ENCODE measurements around the gene ZNF862.

The ZNF862 gene

GRCh38 chr7:149843566-149843965 is 5.4 kb downstream of the ZNF862 start:
- no peak for TF ChIP-seq CTCF (conservative IDR thresholded peaks at IDR 0.05)
- no peak for TF ChIP-seq ZFX (IDR thresholded peaks at IDR 0.05)
- no peak overlapping the region for H3K27ac ChIP-seq

- TF ChIP-seq ZFX (IDR thresholded peaks at IDR 0.05): no peak
- no peak for TF ChIP-seq CTCF (conservative IDR thresholded peaks at IDR 0.05)
These were observed 6.3 kb downstream of the ZNF862 start for GRCh38 chr7:149844445-149844844.

GRCh38 chr7:149845257-149845980 is 7.2 kb downstream of the ZNF862 start:
- no peak for TF ChIP-seq ZFX (IDR thresholded peaks at IDR 0.05)
- TF ChIP-seq CTCF (conservative IDR thresholded peaks at IDR 0.05): no peak
- no peak overlapping the region for H3K27ac ChIP-seq

More at GRCh38 chr7:149844445-149844844, 6.3 kb downstream of the ZNF862 start:
- H3K27ac ChIP-seq: no peak overlapping the region

GRCh38 chr7:149846021-149846420 is 7.8 kb downstream of the ZNF862 start:
- TF ChIP-seq ZFX (IDR thresholded peaks at IDR 0.05) (no peak), CTCF (conservative IDR thresholded peaks at IDR 0.05) (no peak)

GRCh38 chr7:149846436-149847046 is 8.4 kb downstream of the ZNF862 start:
- H3K27ac ChIP-seq: no peak overlapping the region

More at GRCh38 chr7:149846021-149846420, 7.8 kb downstream of the ZNF862 start:
- H3K27ac ChIP-seq: no peak overlapping the region

DNA sequence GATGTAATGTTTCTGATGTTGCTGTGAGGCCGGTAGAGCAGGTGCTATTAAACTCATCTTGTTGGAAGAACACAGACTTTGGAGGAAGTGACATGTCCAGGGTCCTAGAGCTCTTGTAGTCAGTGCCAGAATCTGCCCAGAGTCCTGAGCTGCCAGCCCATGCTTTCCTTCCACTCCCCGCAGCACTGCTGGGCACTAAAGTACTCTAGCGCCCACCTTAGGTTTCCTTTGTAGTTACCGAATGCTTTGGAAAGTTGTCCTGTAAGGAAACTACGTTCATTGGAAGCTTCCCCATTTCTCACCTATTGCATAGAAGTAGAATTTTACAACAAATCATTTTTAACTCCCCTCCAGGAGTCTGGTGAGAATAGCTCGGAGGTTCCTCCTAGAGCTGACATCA is 11.0 kb downstream of the ZNF862 start:
- no peak overlapping the region for H3K27ac ChIP-seq
- TF ChIP-seq CTCF (conservative IDR thresholded peaks at IDR 0.05) (no peak), ZFX (IDR thresholded peaks at IDR 0.05) (no peak)

More at GRCh38 chr7:149846436-149847046, 8.4 kb downstream of the ZNF862 start:
- no peak for TF ChIP-seq ZFX (IDR thresholded peaks at IDR 0.05)
- TF ChIP-seq CTCF (conservative IDR thresholded peaks at IDR 0.05): no peak

DNA sequence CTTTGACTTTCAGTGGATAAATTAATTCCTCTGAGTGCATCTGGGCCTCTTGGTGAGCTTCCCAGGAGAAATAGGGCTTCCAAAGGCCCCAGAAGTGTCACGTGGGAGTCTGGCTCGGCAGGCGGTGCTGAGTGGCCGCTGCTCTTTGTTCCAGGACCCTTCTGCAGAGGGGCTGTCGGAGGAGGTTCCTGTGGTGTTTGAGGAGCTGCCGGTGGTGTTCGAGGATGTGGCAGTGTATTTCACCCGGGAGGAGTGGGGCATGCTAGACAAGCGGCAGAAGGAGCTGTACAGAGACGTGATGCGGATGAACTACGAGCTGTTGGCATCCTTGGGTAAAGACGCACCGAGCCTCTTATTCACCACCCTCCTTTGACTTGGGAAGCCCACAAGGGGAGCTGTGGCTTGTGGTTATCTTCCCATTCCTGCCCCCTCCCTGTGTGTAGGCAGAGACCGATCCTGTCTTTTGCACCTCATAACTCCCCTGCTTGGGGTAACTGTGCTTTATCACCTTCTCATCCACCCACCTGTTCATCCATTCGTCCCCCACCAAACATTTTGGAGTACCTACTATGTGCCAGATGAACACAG is 11.9 kb downstream of the ZNF862 start:
- TF ChIP-seq CTCF (conservative IDR thresholded peaks at IDR 0.05): no peak
- no peak for TF ChIP-seq ZFX (IDR thresholded peaks at IDR 0.05)
- H3K27ac ChIP-seq: no peak overlapping the region

Measured in C4-2B (cell line).